ENCODE results near the gene ATP5F1A. TPM values are rescaled to one million over a fixed set of nuclear protein-coding genes. Genes with fewer than 3 reads are reported as not detected.
"Not testable (repeated sequence)": the region's sequence is repeated elsewhere in the genome, so short reads cannot be mapped to it uniquely, and the experiment has no call there.

ATP5F1A gene
- total RNA-seq, 4 donors from 2014 or later: 355 to 540 (median 419) TPM

GRCh38 chr18:46048641-46049040 lies 49.5 kb downstream of the ATP5F1A start:
- WGBS, 2 donors: 97 to 100% methylated on average over 1 of the region's 1 CpG
- intact Hi-C loops (cut with DNase I; ENCODE audit: low total_unique reads): no loop called here
- H3K4me3 ChIP-seq (ENCODE audit: low read depth, poor library complexity, severe bottlenecking): no peak overlapping the region
- no peak for DNase-seq (ENCODE audit: low spot score in 2 of 2)
- TF ChIP-seq POLR2A (IDR thresholded peaks at IDR 0.05): no peak
- TF ChIP-seq, protein P1, sequence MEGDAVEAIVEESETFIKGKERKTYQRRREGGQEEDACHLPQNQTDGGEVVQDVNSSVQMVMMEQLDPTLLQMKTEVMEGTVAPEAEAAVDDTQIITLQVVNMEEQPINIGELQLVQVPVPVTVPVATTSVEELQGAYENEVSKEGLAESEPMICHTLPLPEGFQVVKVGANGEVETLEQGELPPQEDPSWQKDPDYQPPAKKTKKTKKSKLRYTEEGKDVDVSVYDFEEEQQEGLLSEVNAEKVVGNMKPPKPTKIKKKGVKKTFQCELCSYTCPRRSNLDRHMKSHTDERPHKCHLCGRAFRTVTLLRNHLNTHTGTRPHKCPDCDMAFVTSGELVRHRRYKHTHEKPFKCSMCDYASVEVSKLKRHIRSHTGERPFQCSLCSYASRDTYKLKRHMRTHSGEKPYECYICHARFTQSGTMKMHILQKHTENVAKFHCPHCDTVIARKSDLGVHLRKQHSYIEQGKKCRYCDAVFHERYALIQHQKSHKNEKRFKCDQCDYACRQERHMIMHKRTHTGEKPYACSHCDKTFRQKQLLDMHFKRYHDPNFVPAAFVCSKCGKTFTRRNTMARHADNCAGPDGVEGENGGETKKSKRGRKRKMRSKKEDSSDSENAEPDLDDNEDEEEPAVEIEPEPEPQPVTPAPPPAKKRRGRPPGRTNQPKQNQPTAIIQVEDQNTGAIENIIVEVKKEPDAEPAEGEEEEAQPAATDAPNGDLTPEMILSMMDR (IDR thresholded peaks at IDR 0.05): no peak

DNA sequence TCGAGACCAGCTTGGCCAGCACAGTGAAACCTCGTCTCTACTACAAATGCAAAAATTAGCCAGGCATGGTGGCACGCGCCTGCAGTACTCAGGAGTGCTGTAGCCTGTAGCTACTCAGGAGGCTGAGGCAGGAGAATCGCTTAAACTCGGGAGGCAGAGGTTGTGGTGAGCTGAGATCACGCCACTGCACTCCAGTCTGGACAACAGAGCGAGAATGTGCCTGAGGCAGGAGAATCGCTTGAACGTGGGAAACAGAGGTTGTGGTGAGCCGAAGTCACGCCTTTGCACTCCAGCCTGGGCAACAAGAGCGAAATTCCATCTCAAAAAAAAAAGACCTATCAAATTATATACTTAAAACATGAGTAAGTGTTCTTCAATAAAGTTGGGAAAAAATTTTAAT lies 50.7 kb downstream of the ATP5F1A start:
- H3K4me3 ChIP-seq (ENCODE audit: low read depth, poor library complexity, severe bottlenecking); intact Hi-C loops (cut with DNase I; ENCODE audit: low total_unique reads): not testable (repeated sequence)
- 82 to 91% methylated on average over 13 of the region's 13 CpGs for WGBS, 2 donors
- DNase-seq (ENCODE audit: low spot score in 2 of 2): peak in 1 of 2 donors; percentile 72

GRCh38 chr18:46046688-46047087 lies 51.4 kb downstream of the ATP5F1A start:
- intact Hi-C loops (cut with DNase I; ENCODE audit: low total_unique reads): no loop called here
- WGBS, 2 donors: 94 to 97% methylated on average over 2 of the region's 2 CpGs
- H3K4me3 ChIP-seq (ENCODE audit: low read depth, poor library complexity, severe bottlenecking): no peak overlapping the region
- DNase-seq (ENCODE audit: low spot score in 2 of 2): peak in 1 of 2 donors; percentile 23
- TF ChIP-seq, protein P1 (IDR thresholded peaks at IDR 0.05): no peak
- TF ChIP-seq POLR2A (IDR thresholded peaks at IDR 0.05): no peak

DNA sequence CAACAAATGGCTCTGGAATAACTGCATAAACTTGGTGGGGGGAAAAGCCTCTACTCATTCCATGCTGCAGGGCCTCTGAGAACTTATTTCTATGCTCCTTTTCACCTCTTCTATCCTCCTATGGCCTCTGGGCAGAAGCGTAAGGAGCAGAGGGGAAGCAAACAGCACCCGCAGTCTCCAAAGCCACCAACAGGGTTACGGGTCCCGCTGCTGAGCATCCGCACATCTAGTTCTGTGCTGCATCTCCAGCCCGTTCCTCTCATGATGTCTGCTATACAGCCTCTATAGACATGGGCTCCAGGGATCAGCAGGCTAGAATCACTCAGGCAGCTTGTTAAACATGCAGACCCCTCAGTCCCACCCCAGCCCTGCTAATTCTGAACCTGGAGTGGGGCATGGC lies 52.0 kb downstream of the ATP5F1A start:
- no peak for TF ChIP-seq POLR2A (IDR thresholded peaks at IDR 0.05)
- TF ChIP-seq, protein P1 (IDR thresholded peaks at IDR 0.05): no peak
- WGBS, 2 donors: 98% methylated on average over 6 of the region's 6 CpGs
- no peak overlapping the region for H3K4me3 ChIP-seq (ENCODE audit: low read depth, poor library complexity, severe bottlenecking)
- peak in 1 of 2 donors; percentile 53 for DNase-seq (ENCODE audit: low spot score in 2 of 2)
- intact Hi-C loops (cut with DNase I; ENCODE audit: low total_unique reads): no loop called here

- DNase-seq (ENCODE audit: low spot score in 2 of 2): peak in 1 of 2 donors; percentile 63
- WGBS, 2 donors: 48 to 52% methylated on average over 3 of the region's 3 CpGs
Observed at GRCh38 chr18:46042571-46043123, 55.4 kb downstream of the ATP5F1A start.

GRCh38 chr18:46040747-46041104 lies 57.4 kb downstream of the ATP5F1A start:
- H3K4me3 ChIP-seq (ENCODE audit: low read depth, poor library complexity, severe bottlenecking): no peak overlapping the region
- intact Hi-C loops (cut with DNase I; ENCODE audit: low total_unique reads): no loop called here
- TF ChIP-seq, protein P1 (IDR thresholded peaks at IDR 0.05): no peak
- TF ChIP-seq POLR2A (IDR thresholded peaks at IDR 0.05): no peak
- WGBS, 2 donors: 80 to 88% methylated on average over 5 of the region's 5 CpGs
- peak in 1 of 2 donors; percentile 68 for DNase-seq (ENCODE audit: low spot score in 2 of 2)

More at GRCh38 chr18:46042571-46043123, 55.4 kb downstream of the ATP5F1A start:
- intact Hi-C loops (cut with DNase I; ENCODE audit: low total_unique reads): no loop called here
- TF ChIP-seq, protein P1 (IDR thresholded peaks at IDR 0.05): no peak
- TF ChIP-seq POLR2A (IDR thresholded peaks at IDR 0.05): no peak
- H3K4me3 ChIP-seq (ENCODE audit: low read depth, poor library complexity, severe bottlenecking): no peak overlapping the region

All from lower leg skin (tissue), 4 donors.